PC-3 (cell line): ENCODE measurements around the gene PLD1.

Source experiments
- CTCF ChIP-seq: fragments of 300-600 bp; sonication (generic); conservative IDR thresholded peaks from 2 replicates; pipeline ENCODE4 v1.5.1; 2017; ENCODE audit warnings: antibody characterized with exemption, low read depth, mild to moderate bottlenecking, low read length
- EZH2 ChIP-seq: fragments of 300-600 bp; sonication (generic); IDR thresholded peaks from one replicate; pipeline ENCODE4 v1.6.1; 2017; ENCODE audit warnings: antibody characterized with exemption, mild to moderate bottlenecking, low read length; ENCODE audit not compliant: unreplicated experiment
- EZH2phosphoT487 ChIP-seq: fragments of 300-600 bp; sonication (generic); IDR thresholded peaks from 2 replicates; pipeline ENCODE4 v1.6.1; 2018; ENCODE audit warnings: mild to moderate bottlenecking, antibody characterized with exemption, low read length, borderline replicate concordance

GRCh38 chr3:171685116-171685895, 125.0 kb downstream of the PLD1 start:
- TF ChIP-seq EZH2 (no peak), CTCF (no peak), EZH2phosphoT487 (no peak)
